Lung (tissue), 12 donors: ENCODE measurements around the gene P2RY6. TPM values are rescaled to one million over a fixed set of nuclear protein-coding genes. Genes with fewer than 3 reads are reported as not detected.

Experiments used
- ATAC-seq: fragments of 200-7000 bp; cut with Tn5 transposase; one replicate; pipeline ENCODE4 v1.9.1; 2020; ENCODE audit warnings: moderate number of reproducible peaks; ENCODE audit not compliant: insufficient read depth, low FRiP score
- DNase-seq, 3 donors: peaks; one replicate each; pipeline ENCODE4 v3.0.0-alpha.2; 2013 to 2017
- H3K27ac ChIP-seq, 2 donors: one replicate each; pipeline ENCODE4 v1.5.1; 2013; ENCODE audit warnings: mild to moderate bottlenecking in 2 of 2, moderate library complexity in 2 of 2, control low read depth in 1 of 2, inconsistent platforms in 1 of 2, low read depth in 1 of 2, low read length in 1 of 2
- H3K27me3 ChIP-seq, 3 donors: one replicate each; pipeline ENCODE4 v1.5.1; 2013; ENCODE audit warnings: low read length in 2 of 3; ENCODE audit not compliant: control insufficient read depth in 3 of 3, insufficient read depth in 3 of 3
- H3K36me3 ChIP-seq, 4 donors: one replicate each; pipeline ENCODE4 v1.5.1; 2013; ENCODE audit warnings: low read length in 4 of 4, mild to moderate bottlenecking in 1 of 4, moderate library complexity in 1 of 4; ENCODE audit not compliant: control insufficient read depth in 4 of 4, insufficient read depth in 4 of 4
- H3K4me1 ChIP-seq, 5 donors: one replicate each; pipeline ENCODE4 v1.5.1; 2013; ENCODE audit warnings: low read length in 5 of 5, mild to moderate bottlenecking in 2 of 5, moderate library complexity in 1 of 5; ENCODE audit not compliant: control insufficient read depth in 5 of 5, insufficient read depth in 5 of 5
- H3K4me3 ChIP-seq: one replicate; pipeline ENCODE4 v1.5.1; 2013; ENCODE audit warnings: mild to moderate bottlenecking, control low read depth, moderate library complexity
- H3K9ac ChIP-seq, 2 donors: one replicate each; pipeline ENCODE4 v1.5.1; 2013; ENCODE audit warnings: low read length in 2 of 2, control low read depth in 1 of 2; ENCODE audit not compliant: insufficient read depth in 1 of 2
- H3K9me3 ChIP-seq, 4 donors: one replicate each; pipeline ENCODE4 v1.5.1; 2013; ENCODE audit warnings: low read length in 3 of 4, mild to moderate bottlenecking in 1 of 4, moderate library complexity in 1 of 4; ENCODE audit not compliant: control insufficient read depth in 4 of 4, insufficient read depth in 3 of 4
- CTCF ChIP-seq: IDR thresholded peaks from 2 replicates; pipeline ENCODE4 v1.5.1; 2012; ENCODE audit warnings: mild to moderate bottlenecking; ENCODE audit errors: control extremely low read depth, extremely low read depth
- WGBS, 2 donors: extraction: QIAGEN DNeasy Blood & Tissue Kit; methylation state at CpG; one replicate each; pipeline ENCODE4 v1.1.7; 2013; 5-methylcytosine and 5-hydroxymethylcytosine counted together
- polyA plus RNA-seq, 2 donors: library from polyadenylated mRNA; stranded (reverse); fragments of 200-250 nt; gene quantifications; one replicate each; pipeline ENCODE4 v1.2.1, GENCODE V29; 2013
- total RNA-seq, 2 donors: library from RNA; depleted of rRNA in 1 of 2; stranded (reverse); fragments of >200 nt in 1 of 2; gene quantifications; one replicate each; pipeline ENCODE4 v1.2.1, GENCODE V29; 2014 to 2021
- donor health status: control.
- donor health status: control.
- donor health status: Bipolar disorder and iron deficiency.
- donor health status: healthy.
- donor health status: DM: yes; HTN: yes; CAD: no.

The P2RY6 gene
- total and polyA plus RNA-seq, 4 donors, result 3.0 to 13.0 (median 3.6) TPM

- Histone ChIP-seq H3K27me3 (no peaks in the 10 kb centered on the region), H3K4me3 (no peak overlapping the region), H3K36me3 (peaks cover 0 to 2% (median 0%) of the 10 kb centered on the region in 4 donors), H3K9me3 (no peaks in the 10 kb centered on the region), H3K4me1 (peaks cover 19 to 72% (median 48%) of the 10 kb centered on the region in 5 donors), H3K27ac (peak overlapping the region; percentile 60 to 84), H3K9ac (no peak overlapping the region)
- DNase-seq (peak in 2 of 3 donors; percentile 47 to 50), ATAC-seq (no peak)
- TF ChIP-seq CTCF, result no peak
- 78 to 88% methylated on average over 12 to 13 of the region's 13 CpGs for WGBS, 2 donors
Measured at GRCh38 chr11:73325036-73325981, 53.2 kb downstream of the P2RY6 start.

- H3K9me3 ChIP-seq, result no peaks in the 10 kb centered on the region
- H3K36me3 ChIP-seq, result peaks cover 0 to 2% (median 0%) of the 10 kb centered on the region in 4 donors
- H3K9ac ChIP-seq, result no peak overlapping the region
- H3K4me1 ChIP-seq, result peaks cover 15 to 73% (median 43%) of the 10 kb centered on the region in 5 donors
- 55 to 60% methylated on average over 10 of the region's 10 CpGs for WGBS, 2 donors
- no peaks in the 10 kb centered on the region for H3K27me3 ChIP-seq
- ATAC-seq (no peak), DNase-seq (no peak)
- no peak overlapping the region for H3K4me3 ChIP-seq
- H3K27ac ChIP-seq, result peak overlapping the region in 1 of 2 donors; percentile 44
- no peak for TF ChIP-seq CTCF
Measured at GRCh38 chr11:73326929-73327811, 55.0 kb downstream of the P2RY6 start.

- TF ChIP-seq CTCF, result no peak
- 74 to 81% methylated on average over 4 of the region's 4 CpGs for WGBS, 2 donors
- Histone ChIP-seq H3K9ac (no peak overlapping the region), H3K27ac (no peak overlapping the region), H3K4me1 (peaks cover 17 to 73% (median 37%) of the 10 kb centered on the region in 5 donors), H3K9me3 (no peaks in the 10 kb centered on the region), H3K36me3 (peaks cover 0 to 2% (median 0%) of the 10 kb centered on the region in 4 donors), H3K4me3 (no peak overlapping the region), H3K27me3 (no peaks in the 10 kb centered on the region)
- DNase-seq (no peak), ATAC-seq (no peak)
Measured at GRCh38 chr11:73327812-73328364, 55.8 kb downstream of the P2RY6 start.
